Measurements from ENCODE around the gene ITGB8. TPM values are rescaled to one million over a fixed set of nuclear protein-coding genes. Genes with fewer than 3 reads are reported as not detected.

ITGB8 gene
- total and polyA plus RNA-seq, 12 donors: 0.46 to 10.7 (median 2.5) TPM

GRCh38 chr7:20394284-20394683, 63.6 kb downstream of the ITGB8 start:
- peaks cover 0 to 8% (median 0%) of the 10 kb centered on the region in 9 donors for H3K36me3 ChIP-seq
- TF ChIP-seq CTCF (IDR thresholded peaks at IDR 0.05): no peak
- no peak overlapping the region for H3K4me3 ChIP-seq
- ATAC-seq: no peak
- H3K9me3 ChIP-seq: no peaks in the 10 kb centered on the region
- H3K4me1 ChIP-seq: peaks cover 0 to 4% (median 0%) of the 10 kb centered on the region in 9 donors
- WGBS, 2 donors: 84 to 94% methylated on average over 3 of the region's 3 CpGs
- intact Hi-C loops (cut with DNase I): no loop called here
- H3K27ac ChIP-seq: no peak overlapping the region
- no peak for DNase-seq
- no peaks in the 10 kb centered on the region for H3K27me3 ChIP-seq

GRCh38 chr7:20395104-20395503, 64.4 kb downstream of the ITGB8 start:
- no peak overlapping the region for H3K4me3 ChIP-seq
- WGBS, 2 donors: 80 to 90% methylated on average over 4 of the region's 4 CpGs
- no peaks in the 10 kb centered on the region for H3K9me3 ChIP-seq
- no peak for ATAC-seq
- no peak overlapping the region for H3K27ac ChIP-seq
- TF ChIP-seq CTCF (IDR thresholded peaks at IDR 0.05): no peak
- DNase-seq: no peak
- no peaks in the 10 kb centered on the region for H3K4me1 ChIP-seq
- H3K27me3 ChIP-seq: no peaks in the 10 kb centered on the region
- peaks cover 0 to 8% (median 0%) of the 10 kb centered on the region in 9 donors for H3K36me3 ChIP-seq
- intact Hi-C loops (cut with DNase I): no loop called here

GRCh38 chr7:20395511-20395910, 64.8 kb downstream of the ITGB8 start:
- ATAC-seq (no peak), DNase-seq (no peak)
- Histone ChIP-seq H3K27ac (no peak overlapping the region), H3K4me1 (no peaks in the 10 kb centered on the region), H3K4me3 (no peak overlapping the region), H3K27me3 (no peaks in the 10 kb centered on the region), H3K36me3 (peaks cover 0 to 8% (median 0%) of the 10 kb centered on the region in 9 donors), H3K9me3 (no peaks in the 10 kb centered on the region)
- no peak for TF ChIP-seq CTCF (IDR thresholded peaks at IDR 0.05)
- 89 to 95% methylated on average over 2 of the region's 2 CpGs for WGBS, 2 donors
- intact Hi-C loops (cut with DNase I): no loop called here

GRCh38 chr7:20399521-20399920, 68.8 kb downstream of the ITGB8 start:
- no peak for ATAC-seq
- H3K4me3 ChIP-seq: no peak overlapping the region
- WGBS, 2 donors: 80 to 83% methylated on average over 2 of the region's 2 CpGs
- H3K4me1 ChIP-seq: peaks cover 0 to 13% (median 5%) of the 10 kb centered on the region in 9 donors
- H3K36me3 ChIP-seq: peaks cover 0 to 3% (median 0%) of the 10 kb centered on the region in 9 donors
- no peaks in the 10 kb centered on the region for H3K9me3 ChIP-seq
- DNase-seq: no peak
- no peak for TF ChIP-seq CTCF (IDR thresholded peaks at IDR 0.05)
- intact Hi-C loops (cut with DNase I): no loop called here
- H3K27ac ChIP-seq: no peak overlapping the region
- no peaks in the 10 kb centered on the region for H3K27me3 ChIP-seq
